Mesodermal cell (in vitro differentiated cells): ENCODE measurements around the gene AFDN. TPM values are rescaled to one million over a fixed set of nuclear protein-coding genes. Genes with fewer than 3 reads are reported as not detected.

Source experiments
- H3K27ac ChIP-seq: 2 replicates; pipeline ENCODE4 v1.7.0; 2013; ENCODE audit warnings: mild to moderate bottlenecking, low read depth, low read length, moderate library complexity; ENCODE audit not compliant: severe bottlenecking
- H3K36me3 ChIP-seq: 2 replicates; pipeline ENCODE4 v1.7.1; 2013; ENCODE audit warnings: mild to moderate bottlenecking, low read length, moderate library complexity; ENCODE audit not compliant: control insufficient read depth, insufficient read depth
- H3K4me1 ChIP-seq: one replicate; pipeline ENCODE4 v1.7.1; 2013; ENCODE audit warnings: mild to moderate bottlenecking, low read length; ENCODE audit not compliant: insufficient read depth, control insufficient read depth, poor library complexity, severe bottlenecking
- H3K4me3 ChIP-seq: 2 replicates; pipeline ENCODE4 v1.7.0; 2013; ENCODE audit warnings: low read length, control low read depth, mild to moderate bottlenecking; ENCODE audit not compliant: insufficient read depth, poor library complexity, severe bottlenecking; ENCODE audit errors: extremely low read depth
- H3K9me3 ChIP-seq: 2 replicates; pipeline ENCODE4 v1.7.1; 2013; ENCODE audit warnings: mild to moderate bottlenecking, low read length, moderate library complexity; ENCODE audit not compliant: control insufficient read depth
- WGBS, 2 experiments: methylation state at CpG; one replicate each; pipeline ENCODE4 v1.1.5; 2013; ENCODE audit warnings: missing lambda C conversion rate in 2 of 2; ENCODE audit not compliant: insufficient coverage in 2 of 2; 5-methylcytosine and 5-hydroxymethylcytosine counted together
- polyA plus RNA-seq, 2 experiments: library from polyadenylated mRNA; stranded (reverse); fragments of 50-300 nt; gene quantifications; one replicate each; pipeline ENCODE4 v1.2.3, GENCODE V29; 2013

The AFDN gene
- 128 TPM for polyA plus RNA-seq (2013, experiment 1 of 2)
- polyA plus RNA-seq (2013, experiment 2 of 2): 122 TPM

GRCh38 chr6:167826896-167827582, at the start of gene AFDN:
Gene AFDN (plus strand): TSS chr6:167826911. CDS start chr6:167827133, 222 bp downstream.
- WGBS, 2 experiments: 1% methylated on average over 33 to 68 of the region's 108 CpGs
- peak within 1 kb of the TSS; percentile 77 for H3K27ac ChIP-seq
- no peaks in the 10 kb centered on the region for H3K9me3 ChIP-seq

GRCh38 chr6:167778497-167779128, 48.1 kb upstream of the AFDN start:
- no peaks in the 10 kb centered on the region for H3K4me1 ChIP-seq
- H3K4me3 ChIP-seq: no peak overlapping the region
- H3K27ac ChIP-seq: no peak overlapping the region
- H3K9me3 ChIP-seq: no peaks in the 10 kb centered on the region
- 94 to 95% methylated on average over 16 to 18 of the region's 21 CpGs for WGBS, 2 experiments
- no peaks in the 10 kb centered on the region for H3K36me3 ChIP-seq

More at GRCh38 chr6:167826896-167827582, at the start of gene AFDN:
- Histone ChIP-seq H3K36me3 (peaks cover 16% of the 10 kb centered on the region), H3K4me3 (peak within 1 kb of the TSS; percentile 97), H3K4me1 (peaks cover 13% of the 10 kb centered on the region)

- H3K9me3 ChIP-seq: no peaks in the 10 kb centered on the region
- H3K27ac ChIP-seq: no peak overlapping the region
- no peaks in the 10 kb centered on the region for H3K36me3 ChIP-seq
- WGBS, 2 experiments: 91 to 93% methylated on average over 14 to 19 of the region's 20 CpGs
- H3K4me3 ChIP-seq: no peak overlapping the region
- H3K4me1 ChIP-seq: no peaks in the 10 kb centered on the region
These were observed 47.4 kb upstream of the AFDN start for GRCh38 chr6:167779129-167779992.

GRCh38 chr6:167779993-167780655, 46.6 kb upstream of the AFDN start:
- 91 to 97% methylated on average over 8 to 14 of the region's 15 CpGs for WGBS, 2 experiments
- Histone ChIP-seq H3K9me3 (no peaks in the 10 kb centered on the region), H3K36me3 (no peaks in the 10 kb centered on the region), H3K4me1 (no peaks in the 10 kb centered on the region), H3K27ac (no peak overlapping the region), H3K4me3 (no peak overlapping the region)

GRCh38 chr6:167781066-167781767, 45.5 kb upstream of the AFDN start:
- Histone ChIP-seq H3K27ac (no peak overlapping the region), H3K4me3 (no peak overlapping the region), H3K36me3 (no peaks in the 10 kb centered on the region), H3K4me1 (no peaks in the 10 kb centered on the region), H3K9me3 (no peaks in the 10 kb centered on the region)
- WGBS, 2 experiments: 83 to 85% methylated on average over 11 to 13 of the region's 15 CpGs

- H3K27ac ChIP-seq: no peak overlapping the region
- H3K4me1 ChIP-seq: no peaks in the 10 kb centered on the region
- no peaks in the 10 kb centered on the region for H3K9me3 ChIP-seq
- WGBS, 2 experiments: 86 to 91% methylated on average over 4 to 7 of the region's 9 CpGs
- no peaks in the 10 kb centered on the region for H3K36me3 ChIP-seq
- H3K4me3 ChIP-seq: no peak overlapping the region
These were observed 44.8 kb upstream of the AFDN start for GRCh38 chr6:167781868-167782267.

GRCh38 chr6:167782698-167783517, 43.8 kb upstream of the AFDN start:
- no peaks in the 10 kb centered on the region for H3K4me1 ChIP-seq
- no peak overlapping the region for H3K27ac ChIP-seq
- no peaks in the 10 kb centered on the region for H3K9me3 ChIP-seq
- 94 to 100% methylated on average over 3 to 4 of the region's 4 CpGs for WGBS, 2 experiments
- no peak overlapping the region for H3K4me3 ChIP-seq
- H3K36me3 ChIP-seq: no peaks in the 10 kb centered on the region

- WGBS, 2 experiments: 90 to 100% methylated on average over 1 to 4 of the region's 10 CpGs
- Histone ChIP-seq H3K27ac (no peak overlapping the region), H3K36me3 (no peaks in the 10 kb centered on the region)
These were observed 39.6 kb upstream of the AFDN start for GRCh38 chr6:167786853-167787675.

More at GRCh38 chr6:167786853-167787675, 39.6 kb upstream of the AFDN start:
- no peaks in the 10 kb centered on the region for H3K4me1 ChIP-seq
- H3K9me3 ChIP-seq: no peaks in the 10 kb centered on the region
- no peak overlapping the region for H3K4me3 ChIP-seq
